ENCODE measurements around the gene NEURL3.

NEURL3 gene

DNA sequence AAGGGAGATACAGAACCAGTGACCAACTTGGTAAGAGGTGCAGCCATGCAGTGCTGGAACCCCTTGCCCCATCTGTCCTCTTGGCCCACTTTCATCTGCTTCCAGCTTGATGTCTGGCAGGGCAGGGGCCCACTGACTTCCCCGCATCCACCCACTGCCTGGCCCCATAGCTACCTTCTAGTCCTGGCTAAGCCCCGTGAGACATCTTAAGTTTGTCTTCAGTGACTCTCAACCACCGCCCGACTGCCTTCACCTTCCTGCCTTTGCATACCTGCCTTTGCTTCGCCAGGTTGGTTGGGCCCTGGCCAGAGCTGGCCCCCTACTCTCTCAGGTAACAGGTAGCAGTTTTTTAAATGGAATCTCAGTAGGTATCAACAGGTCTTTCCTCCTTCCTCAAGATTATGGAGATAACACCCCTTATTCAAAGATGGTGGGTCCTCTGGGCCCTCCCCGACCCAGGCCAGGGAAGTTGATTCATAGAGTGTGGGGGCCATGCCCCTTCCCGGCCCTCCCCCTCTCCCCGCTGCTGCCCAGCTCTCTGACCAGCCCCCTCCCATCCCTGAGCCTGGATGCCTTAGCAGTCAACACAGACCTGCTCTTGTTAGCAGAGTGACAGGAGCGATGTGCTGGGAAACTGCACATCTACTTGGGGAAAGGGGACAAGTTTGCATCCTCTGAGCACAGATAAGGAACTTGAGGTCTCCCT lies 34.2 kb upstream of the NEURL3 start:
- no peak for DNase-seq

DNA sequence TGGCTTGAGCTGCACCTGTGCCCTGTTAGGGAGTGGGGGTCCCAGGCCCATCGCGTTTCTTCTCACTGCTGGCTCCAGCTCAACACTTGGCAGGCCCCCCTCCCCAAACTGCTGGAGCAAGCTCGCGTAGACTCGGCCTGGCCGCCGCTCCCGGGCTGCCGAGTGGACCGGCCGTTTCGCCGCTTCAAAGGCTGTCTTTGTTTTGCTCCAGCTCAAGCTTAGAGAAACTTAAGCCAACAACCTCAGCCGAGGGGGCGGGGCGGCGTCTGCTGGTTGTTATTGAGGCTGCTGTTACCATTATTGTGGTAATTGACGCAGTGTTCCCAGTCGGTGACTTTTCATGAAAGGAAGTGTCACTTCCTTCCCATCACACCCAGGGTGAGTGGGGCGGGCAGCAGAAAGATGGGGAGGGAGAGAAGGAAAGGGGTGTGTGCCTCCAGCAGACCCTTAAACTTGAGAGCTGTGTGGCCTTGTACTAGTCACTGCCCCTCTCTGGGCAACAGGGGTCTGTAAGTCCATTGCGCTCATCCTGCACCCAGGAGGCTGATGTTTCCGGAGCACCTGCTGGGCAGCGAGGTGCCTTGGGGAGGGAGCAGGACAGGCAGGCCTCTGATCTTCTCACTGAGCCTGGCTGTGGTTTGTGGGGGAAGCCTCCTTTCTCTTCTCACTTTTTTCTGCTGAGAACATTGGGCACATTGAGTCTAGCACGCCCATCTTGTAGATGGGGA lies 33.5 kb upstream of the NEURL3 start:
- DNase-seq, result no peak

DNA sequence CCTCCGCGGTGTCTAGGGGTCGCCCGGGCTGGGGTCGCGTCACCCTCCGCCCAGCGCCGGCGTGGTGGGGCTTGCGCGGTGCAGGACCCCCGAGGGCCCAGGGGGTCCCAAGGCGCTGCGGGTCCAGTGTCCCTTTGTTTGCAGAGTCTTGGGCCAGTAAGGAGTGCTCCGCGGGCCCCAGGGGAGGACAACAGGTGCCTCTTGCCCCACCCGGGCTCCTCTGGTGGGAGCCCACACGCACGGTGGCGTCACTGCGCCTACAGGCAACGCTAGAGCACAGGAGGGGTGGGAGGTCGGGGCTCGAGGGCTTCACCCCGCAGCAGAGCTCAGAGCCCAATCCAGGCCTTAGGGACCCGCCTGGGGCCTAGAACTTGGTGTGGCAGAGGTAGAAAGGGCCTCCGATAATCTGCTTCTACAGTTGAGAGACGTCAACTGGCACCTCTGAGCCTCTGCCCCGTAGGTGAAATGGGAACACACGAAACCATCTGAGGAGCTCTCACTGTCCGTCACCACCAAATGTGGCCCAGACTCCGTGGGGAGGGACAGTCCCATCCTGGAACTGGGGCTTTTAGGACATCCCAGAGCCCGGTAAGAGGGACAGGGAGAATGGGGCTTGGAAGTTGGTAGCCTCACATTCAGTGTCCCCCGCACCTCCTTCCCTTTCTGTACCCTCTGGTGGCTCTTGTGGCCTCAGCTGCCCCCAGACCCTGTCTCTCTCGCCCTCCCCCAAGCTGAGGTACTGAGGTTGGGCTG lies 32.8 kb upstream of the NEURL3 start:
- DNase-seq, result no peak

DNA sequence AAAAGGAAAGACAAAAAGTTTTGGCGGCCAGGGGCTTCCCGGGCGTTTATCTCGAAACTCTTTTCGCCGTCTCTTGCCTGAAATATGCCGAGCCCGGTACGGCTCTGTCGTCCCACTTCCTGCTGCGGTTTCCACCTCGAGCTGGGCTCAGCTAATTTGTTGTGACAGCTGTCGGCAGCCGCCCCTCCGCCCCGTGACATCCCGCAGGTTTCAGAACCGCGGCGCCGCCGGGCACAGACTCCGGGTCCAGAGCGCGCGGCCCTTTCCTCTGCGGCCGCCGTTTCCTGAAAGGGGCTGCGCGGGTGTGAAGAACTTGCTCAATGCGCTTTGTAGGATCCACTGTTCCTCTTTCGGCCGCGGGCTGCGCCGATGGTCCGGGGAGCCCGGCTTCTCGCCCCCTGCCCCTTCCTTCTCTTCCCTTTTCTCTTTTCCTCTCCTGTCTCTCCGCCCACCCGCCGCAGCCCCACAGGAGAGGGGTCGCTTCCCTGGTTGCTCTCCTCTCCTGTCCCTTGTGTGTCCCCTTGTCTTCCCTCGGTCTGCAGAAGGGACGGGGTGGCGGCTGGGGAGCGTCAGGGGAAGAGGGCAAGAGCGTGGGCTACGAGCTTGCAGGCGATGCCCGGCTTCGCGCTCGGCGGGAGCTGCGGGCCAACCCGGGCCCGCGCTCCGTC lies 32.0 kb upstream of the NEURL3 start:
- DNase-seq, result peak; percentile 28

DNA sequence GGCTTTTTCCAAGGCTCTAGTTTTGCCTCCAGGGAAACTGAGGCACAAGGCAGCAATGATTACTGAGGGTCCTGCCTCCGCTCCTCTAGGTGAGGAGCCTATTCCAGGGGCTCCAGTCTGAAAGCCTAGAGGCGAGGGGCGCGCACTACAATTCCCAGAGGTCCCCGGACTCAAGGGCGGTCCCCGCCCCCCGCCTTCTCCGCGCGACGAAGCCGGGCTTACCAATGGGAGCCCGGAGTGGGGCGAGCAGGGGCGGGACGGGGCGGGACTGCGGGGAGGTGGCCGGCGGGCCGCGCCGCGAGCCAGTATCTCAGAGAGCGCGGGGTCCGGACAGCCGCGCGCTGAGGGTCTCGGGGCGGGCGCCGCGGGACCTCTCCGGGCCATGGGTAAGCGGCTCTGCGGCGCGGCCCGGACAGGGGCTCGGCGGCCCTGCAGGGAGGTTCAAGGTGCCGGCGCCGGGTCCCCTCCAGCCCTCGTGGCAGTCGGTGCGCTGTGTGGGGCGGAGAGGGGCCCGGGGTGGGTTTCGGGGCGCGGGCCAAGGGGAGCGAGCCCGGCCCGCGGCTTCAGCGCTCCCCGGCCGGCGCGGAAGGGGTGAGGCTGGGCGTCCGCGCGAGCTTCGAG lies 31.4 kb upstream of the NEURL3 start, which contains the start of gene ARID5A:
TSS of gene ARID5A (plus strand) at position 308 of the 621 bp plus-strand sequence. CDS start at position 383, 75 bp downstream.
- peak; percentile 88 for DNase-seq

DNA sequence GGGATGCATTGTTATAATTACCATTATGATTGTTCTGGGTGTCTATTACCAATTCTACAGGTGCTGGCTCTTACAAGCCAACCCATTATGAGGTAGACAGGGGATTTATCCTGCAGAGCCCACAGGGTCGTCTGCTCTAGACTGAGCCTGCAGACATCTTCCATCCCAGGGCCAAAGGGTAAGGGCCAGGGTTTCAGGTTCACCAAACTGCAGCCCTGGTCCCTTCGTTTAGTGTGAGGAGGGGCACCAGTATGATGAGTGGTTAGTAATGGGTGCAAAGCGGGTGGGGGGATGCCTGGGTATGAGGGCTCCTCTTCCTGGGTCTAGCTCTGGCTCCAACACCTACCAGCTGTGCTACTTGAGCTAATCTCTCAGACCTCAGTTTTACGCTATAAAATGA lies 30.2 kb upstream of the NEURL3 start:
- DNase-seq, result no peak

DNA sequence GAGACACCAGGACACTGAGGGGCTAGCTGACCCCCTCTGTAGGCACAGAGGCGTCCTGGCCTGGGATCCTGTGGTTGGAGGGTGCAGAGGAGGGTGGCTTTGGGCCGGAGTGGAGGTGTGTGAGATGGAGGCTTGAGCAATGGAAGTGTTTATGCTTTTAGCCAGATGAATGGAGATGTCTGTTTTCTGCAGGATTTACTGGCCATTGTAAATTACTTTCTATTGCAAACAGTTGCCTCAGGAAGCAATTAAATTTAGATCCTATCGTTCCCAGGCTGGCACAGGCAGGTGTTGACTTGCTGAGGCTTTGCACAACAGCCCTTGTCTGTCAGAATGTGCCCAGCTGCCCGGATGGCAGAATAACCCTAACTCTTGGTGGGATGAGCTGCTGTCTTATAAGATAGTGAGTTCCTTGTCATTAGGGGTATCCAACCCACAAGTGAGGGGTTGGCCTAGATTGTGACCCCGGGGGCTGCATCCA lies 29.6 kb upstream of the NEURL3 start:
- no peak for DNase-seq

DNA sequence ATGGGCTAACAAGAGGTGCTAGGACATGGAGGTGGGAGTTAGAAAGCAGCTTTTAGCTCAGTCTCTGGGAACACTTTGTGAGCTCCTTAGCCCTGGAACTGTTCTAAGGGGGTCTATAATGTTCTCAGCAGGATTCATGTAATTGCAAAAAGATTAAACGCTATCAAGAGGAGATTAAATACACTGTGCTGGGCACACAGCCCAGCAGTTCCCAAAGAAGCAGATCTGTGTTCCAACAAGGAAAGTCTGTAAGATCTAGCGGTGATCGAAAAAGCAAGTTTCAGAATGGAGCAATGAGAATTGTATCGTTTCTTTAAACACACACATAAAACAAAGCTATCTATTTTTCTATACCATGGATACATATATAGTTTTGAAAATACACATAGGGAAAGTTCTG lies 29.0 kb upstream of the NEURL3 start:
- DNase-seq, result no peak

DNA sequence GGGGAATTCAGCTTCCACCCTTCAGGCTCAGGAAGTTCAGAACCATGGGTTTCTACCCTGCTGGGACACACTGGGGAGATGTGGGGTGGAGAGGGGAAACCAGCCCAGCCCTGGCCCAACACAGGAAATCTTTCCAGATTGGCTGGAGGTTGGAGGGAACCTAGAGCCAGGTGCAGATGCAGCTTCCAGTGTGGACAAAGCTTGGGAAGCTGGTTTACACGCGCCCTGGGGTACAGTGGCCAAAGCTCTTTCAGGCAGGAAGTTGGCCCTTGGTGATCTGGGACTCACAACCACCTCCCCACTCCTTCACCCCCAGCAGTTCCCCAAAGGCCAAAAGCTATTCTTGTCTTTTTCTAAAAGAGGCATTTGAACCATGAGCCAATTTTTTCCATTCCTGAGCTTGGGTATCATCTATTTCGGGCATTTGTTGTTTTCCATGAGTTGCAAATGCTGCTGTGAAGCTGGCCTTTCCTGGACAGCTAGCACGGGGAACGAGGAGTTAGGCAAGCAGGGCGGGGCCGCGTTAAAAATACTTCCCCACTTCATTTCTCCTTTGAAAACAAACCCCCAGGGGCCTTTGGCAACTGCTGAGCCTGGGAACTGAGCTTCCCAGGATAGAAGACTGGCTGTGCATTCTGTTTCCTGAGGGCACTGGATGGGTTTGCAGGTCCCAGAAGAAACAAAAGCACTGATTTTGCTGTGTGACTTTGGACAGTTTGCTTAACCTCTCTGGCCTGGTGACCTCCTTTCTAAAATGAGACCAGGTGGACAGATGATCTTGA lies 28.3 kb upstream of the NEURL3 start:
- peak; percentile 30 for DNase-seq

DNA sequence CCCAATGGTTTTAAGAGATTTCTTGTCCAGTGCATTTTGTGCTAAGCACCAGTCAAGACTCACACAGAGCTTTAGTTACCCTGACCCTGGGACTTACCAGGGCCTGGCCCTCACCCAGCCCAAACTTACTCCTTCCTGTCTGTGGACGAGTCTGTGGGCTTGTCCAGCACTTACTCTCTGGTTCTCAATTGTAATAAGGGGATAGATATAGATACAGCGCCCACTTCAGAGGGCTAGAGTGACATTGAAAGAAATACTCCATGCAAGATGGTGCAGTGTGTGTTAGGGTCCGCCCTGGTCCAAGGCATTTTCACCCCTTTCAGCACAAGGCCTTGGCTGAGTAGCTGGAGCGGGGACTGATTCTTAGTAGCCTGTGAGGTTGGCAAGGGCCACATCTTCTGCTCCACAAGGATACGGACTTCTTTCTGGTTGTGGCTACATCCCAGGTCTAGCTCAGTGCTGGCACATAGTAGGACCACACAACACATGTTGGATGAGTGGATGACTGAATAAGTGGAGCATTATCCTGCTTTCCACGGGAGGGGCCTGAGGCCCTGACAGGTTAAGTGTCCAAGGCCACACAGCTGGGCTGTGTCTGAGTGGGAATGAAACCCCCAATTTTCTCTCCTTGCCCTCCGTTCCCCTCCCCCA lies 27.6 kb upstream of the NEURL3 start:
- no peak for DNase-seq

DNA sequence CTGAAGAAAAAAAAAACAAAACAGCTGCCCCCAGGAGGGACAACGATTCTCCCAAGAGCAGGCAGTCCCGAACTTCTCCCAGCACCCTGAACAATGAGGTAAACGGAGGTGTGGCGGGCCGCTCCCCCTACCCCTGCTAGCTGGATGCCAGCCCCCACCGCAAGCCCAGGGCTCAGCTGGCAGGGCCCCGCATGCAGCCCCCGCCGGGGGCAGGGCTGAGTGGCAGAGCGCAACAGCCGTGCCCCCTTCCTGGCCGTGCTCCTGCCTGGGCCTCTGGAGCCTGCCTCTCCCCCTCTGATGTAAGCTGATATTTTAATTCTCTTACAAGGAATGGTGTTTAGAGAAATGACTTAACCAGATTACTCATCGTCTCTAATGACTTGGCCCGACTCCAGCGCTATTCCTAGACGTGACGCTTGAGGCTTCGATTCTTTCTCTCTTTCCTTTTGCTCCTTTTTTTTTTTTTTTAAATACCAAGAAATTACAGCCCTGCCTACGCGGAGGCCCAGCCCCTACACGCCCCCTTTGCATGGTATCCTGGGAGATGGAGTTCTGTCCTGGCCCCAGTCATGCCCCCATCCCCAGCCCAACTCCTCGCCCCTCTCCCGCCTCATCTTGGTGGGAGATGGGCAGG lies 26.8 kb upstream of the NEURL3 start:
- peak; percentile 91 for DNase-seq

DNA sequence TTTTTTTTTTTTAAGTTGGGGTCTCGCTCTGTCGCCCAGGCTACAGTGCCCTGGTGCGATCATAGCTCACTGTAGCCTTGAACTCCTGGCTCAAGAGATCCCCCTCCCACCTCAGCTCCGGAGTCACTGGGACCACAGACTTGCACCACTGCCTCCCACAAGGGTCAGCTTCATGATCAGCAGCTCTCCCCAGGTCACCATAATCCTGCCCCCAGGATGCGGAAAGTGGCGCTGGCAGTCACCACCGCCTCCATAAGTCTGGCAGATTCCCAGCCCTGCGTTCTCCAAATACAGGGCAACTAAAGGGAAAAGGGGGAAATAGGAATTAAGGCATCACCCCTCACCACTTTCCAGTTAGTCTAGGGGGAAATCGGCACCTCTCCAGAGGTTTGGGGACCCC lies 26.2 kb upstream of the NEURL3 start:
- DNase-seq, result no peak

DNA sequence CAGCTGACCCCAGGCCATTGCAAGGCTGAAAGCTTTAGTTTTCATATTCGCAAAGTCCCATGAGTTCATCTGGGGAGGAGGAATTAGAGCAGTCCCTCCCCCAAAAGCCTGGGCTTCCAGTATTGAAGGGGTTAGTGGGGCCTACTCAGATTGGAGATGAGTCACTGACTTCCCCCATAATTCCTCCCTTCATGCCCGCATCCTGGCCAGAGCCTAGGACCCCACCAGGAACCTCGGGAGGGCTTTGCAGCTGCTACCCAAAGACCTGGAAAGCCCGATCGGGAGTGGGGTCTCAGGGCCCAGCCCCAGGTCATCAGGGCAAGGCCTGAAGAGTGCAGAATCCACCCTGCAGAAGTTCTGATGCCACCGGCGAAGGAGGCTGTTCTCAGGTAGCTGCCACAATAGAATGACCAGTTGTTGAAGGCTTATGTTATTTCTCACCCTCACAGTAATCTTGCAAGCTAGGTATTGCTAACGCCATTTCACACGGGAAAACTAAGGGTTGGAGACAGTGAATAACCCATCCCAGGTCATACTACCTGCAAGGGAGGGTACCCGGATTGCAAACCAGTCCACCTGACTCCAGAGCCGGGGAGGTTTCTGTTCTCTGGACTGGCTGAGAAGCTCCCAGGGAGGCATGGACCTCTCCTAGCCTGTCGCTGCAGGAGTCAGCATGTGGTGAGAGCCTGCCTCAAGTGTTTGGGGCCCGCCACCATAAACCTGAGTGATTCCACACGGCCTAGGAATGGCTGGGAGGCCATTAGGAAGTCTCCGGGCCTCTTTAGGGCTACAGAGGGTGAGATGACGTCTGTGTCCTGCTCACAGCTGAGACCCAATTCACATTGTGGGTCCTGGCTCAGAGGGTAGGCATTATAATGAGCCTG lies 25.6 kb upstream of the NEURL3 start:
- DNase-seq, result no peak

DNA sequence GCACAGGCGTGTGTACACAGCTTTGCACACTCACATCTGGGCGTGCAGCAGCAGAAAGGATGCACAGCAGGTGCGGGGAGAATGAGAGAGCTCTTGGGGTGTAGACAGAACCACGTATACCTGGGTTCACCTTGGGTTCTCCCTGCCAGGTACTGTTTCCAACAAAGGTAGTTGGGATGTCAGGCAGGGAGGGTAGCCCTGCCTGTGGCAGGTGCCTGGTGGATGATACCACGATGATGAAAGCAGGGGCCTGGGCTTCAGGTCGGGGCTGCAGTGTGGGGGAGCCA lies 24.9 kb upstream of the NEURL3 start:
- DNase-seq, result no peak

DNA sequence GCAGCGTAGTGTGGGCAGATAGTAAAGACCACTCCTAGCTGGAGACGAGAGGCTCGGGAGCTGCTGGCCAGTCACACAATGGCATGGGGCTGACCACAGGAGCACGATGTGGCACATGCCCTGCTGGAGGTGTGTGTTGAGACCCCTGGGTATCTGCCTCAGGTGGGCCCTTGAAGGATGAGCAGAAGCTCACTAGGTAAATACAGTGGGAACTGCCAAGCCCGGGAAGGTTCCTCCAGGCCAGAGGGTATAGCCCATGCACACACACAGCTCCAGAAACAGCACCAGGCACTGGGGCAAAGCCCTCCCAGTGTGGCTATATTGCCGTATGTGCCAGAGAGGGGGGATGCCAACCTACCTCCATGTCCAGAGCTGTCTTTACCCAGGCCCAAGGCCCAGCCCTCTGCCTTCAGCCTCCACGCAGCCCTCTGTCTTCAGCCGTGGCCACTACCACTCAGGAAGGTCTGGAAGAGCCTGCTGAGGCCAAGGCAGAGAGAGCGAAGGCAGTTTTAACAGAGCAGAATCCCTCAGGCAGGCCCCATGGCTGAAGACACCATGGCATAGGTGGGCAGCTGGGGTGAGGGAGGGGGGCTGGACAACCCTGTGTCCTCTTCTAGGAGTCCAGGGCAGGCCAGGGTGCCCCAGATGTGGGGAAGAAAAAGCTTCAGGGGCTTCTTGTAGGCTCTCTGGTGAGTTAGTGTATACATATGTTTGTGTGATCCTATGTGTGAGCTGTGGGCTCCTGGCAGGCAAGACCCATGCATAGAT lies 24.4 kb upstream of the NEURL3 start:
- DNase-seq, result no peak

DNA sequence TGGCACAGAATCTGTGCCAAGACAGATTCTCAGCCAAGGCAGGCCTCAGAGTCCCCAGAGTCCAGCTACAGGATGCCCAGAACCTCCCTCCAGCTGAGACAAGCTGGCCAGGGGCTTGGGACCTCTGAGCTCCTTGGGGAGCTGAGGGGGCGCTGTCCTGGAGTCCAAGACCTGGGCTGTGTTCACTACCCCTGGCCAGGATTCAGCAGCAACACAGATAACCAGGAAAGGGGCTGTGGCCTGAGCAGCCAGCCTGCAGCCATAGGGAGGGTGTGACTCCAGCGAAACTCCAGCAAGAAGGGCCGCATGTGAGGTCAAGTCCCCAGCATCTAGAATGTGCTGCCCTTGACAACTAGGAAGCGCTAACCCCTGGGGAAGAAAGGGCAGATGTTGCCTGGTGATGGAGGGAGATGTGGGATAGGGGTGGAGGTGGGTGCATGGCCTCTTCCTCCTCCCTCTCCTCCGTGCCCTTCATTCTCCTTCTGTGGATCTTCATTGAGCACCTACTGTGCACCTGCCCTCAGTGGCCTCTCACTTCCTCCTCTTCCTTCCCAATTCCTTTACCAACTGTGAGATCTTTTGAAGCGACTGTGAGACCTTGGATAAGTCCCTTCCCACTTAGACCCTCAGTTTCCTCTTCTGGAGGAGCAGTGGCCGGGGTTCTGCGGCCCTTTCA lies 23.7 kb upstream of the NEURL3 start:
- DNase-seq, result no peak

DNA sequence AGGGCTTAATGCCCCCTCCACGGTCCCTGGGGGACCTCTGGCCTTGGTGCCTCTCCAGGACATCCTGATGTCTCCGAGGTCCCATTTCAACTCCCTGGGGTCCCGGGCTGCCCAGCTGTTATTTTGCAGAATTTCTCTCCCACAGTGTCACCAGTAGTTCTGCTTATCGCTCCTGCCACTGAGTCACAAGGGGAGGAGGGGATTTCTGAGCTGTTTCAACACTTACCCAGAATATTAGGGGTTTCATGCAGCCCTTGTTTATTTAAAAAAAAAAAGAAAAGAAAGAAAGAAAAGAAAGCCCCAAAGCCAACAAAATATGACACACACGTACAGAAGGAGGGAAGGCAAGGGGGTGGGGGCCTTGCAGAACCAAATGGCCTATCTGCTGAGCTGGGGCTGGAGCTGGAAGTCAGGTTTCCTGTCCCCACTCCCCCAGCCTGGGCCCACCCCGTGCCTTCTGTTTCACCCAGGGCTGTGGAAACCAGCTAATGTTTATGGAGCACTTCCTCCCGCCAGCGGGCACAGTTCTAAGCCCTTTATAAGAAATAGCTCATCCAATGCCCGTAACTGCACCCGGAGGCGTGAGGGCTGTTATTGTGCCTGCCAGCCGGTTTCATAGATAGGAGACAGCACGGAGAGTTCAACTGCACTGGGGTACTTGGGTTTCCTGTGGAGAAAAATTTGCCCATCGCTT lies 23.0 kb upstream of the NEURL3 start:
- no peak for DNase-seq
